H9 (cell line): ENCODE data around the gene AMDHD2. TPM values are rescaled to one million over a fixed set of nuclear protein-coding genes. Genes with fewer than 3 reads are reported as not detected.
"Not testable (repeated sequence)": the region's sequence is repeated elsewhere in the genome, so short reads cannot be mapped to it uniquely, and the experiment has no call there.

Experiments
- DNase-seq: peaks from one replicate; pipeline ENCODE4 v3.0.0-alpha.2; 2017
- H2AFZ ChIP-seq: one replicate; pipeline ENCODE4 v1.6.1; 2013; ENCODE audit warnings: mild to moderate bottlenecking, low read length, control low read depth, moderate library complexity
- H2AK5ac ChIP-seq: 2 replicates; pipeline ENCODE4 v1.6.1; 2013; ENCODE audit warnings: low read length, control low read depth, mixed read lengths; ENCODE audit not compliant: insufficient read length
- H2BK120ac ChIP-seq: one replicate; pipeline ENCODE4 v1.6.1; 2013; ENCODE audit warnings: low read depth, mild to moderate bottlenecking, low read length, control low read depth, inconsistent platforms; ENCODE audit not compliant: poor library complexity, severe bottlenecking
- H2BK12ac ChIP-seq: 2 replicates; pipeline ENCODE4 v1.6.1; 2013; ENCODE audit warnings: low read length, control low read depth, mixed read lengths, low read depth; ENCODE audit not compliant: insufficient read length
- H2BK15ac ChIP-seq: 2 replicates; pipeline ENCODE4 v1.6.1; 2013; ENCODE audit warnings: low read depth, low read length, control low read depth
- H2BK20ac ChIP-seq: one replicate; pipeline ENCODE4 v1.6.1; 2013; ENCODE audit warnings: low read depth, mild to moderate bottlenecking, low read length, control low read depth, inconsistent platforms; ENCODE audit not compliant: poor library complexity, severe bottlenecking
- H2BK5ac ChIP-seq: 2 replicates; pipeline ENCODE4 v1.6.1; 2013; ENCODE audit warnings: low read length, control low read depth, mixed read lengths; ENCODE audit not compliant: insufficient read length
- H3K14ac ChIP-seq: 2 replicates; pipeline ENCODE4 v1.6.1; 2013; ENCODE audit warnings: low read length, control low read depth; ENCODE audit not compliant: insufficient read depth
- H3K18ac ChIP-seq: 2 replicates; pipeline ENCODE4 v1.6.1; 2013; ENCODE audit warnings: low read depth, mild to moderate bottlenecking, mixed read lengths, low read length, control low read depth; ENCODE audit not compliant: insufficient read length
- H3K23ac ChIP-seq: 2 replicates; pipeline ENCODE4 v1.6.1; 2013; ENCODE audit warnings: low read length, control low read depth, mixed read lengths, low read depth; ENCODE audit not compliant: insufficient read length
- H3K23me2 ChIP-seq: 2 replicates; pipeline ENCODE4 v1.6.1; 2013; ENCODE audit warnings: low read depth, mild to moderate bottlenecking, mixed read lengths, low read length, control low read depth; ENCODE audit not compliant: insufficient read length, poor library complexity, severe bottlenecking
- H3K27ac ChIP-seq: 2 replicates; pipeline ENCODE4 v1.5.1; 2013; ENCODE audit warnings: low read length, control low read depth, mixed read lengths, low read depth; ENCODE audit not compliant: insufficient read length
- H3K27me3 ChIP-seq: 2 replicates; pipeline ENCODE4 v1.6.1; 2013; ENCODE audit warnings: low read length, control low read depth, inconsistent platforms; ENCODE audit not compliant: insufficient read depth
- H3K4ac ChIP-seq: 2 replicates; pipeline ENCODE4 v1.6.1; 2013; ENCODE audit warnings: low read depth, mild to moderate bottlenecking, control low read depth, inconsistent platforms, low read length, moderate library complexity
- H3K4me1 ChIP-seq: 2 replicates; pipeline ENCODE4 v1.6.1; 2013; ENCODE audit warnings: low read length, control low read depth, inconsistent platforms; ENCODE audit not compliant: insufficient read depth
- H3K4me2 ChIP-seq: 2 replicates; pipeline ENCODE4 v1.6.1; 2013; ENCODE audit warnings: low read length, control low read depth, mixed read lengths; ENCODE audit not compliant: insufficient read length, insufficient read depth
- H3K56ac ChIP-seq: 2 replicates; pipeline ENCODE4 v1.6.1; 2013; ENCODE audit warnings: low read depth, mild to moderate bottlenecking, mixed read lengths, low read length, control low read depth; ENCODE audit not compliant: insufficient read length
- H3K79me1 ChIP-seq: 2 replicates; pipeline ENCODE4 v1.6.1; 2013; ENCODE audit warnings: low read depth, mild to moderate bottlenecking, moderate library complexity, low read length, control low read depth, inconsistent platforms; ENCODE audit not compliant: insufficient read depth, poor library complexity, severe bottlenecking
- H3K79me2 ChIP-seq: 2 replicates; pipeline ENCODE4 v1.6.1; 2013; ENCODE audit warnings: low read length, control low read depth, inconsistent platforms; ENCODE audit not compliant: insufficient read depth
- H3K9ac ChIP-seq: 2 replicates; pipeline ENCODE4 v1.6.1; 2013; ENCODE audit warnings: low read length, control low read depth, mixed read lengths; ENCODE audit not compliant: insufficient read length; ENCODE audit errors: extremely low read depth
- H3K9me3 ChIP-seq: one replicate; pipeline ENCODE4 v1.6.1; 2013; ENCODE audit warnings: low read depth, low read length, inconsistent platforms; ENCODE audit not compliant: control insufficient read depth
- H3T11ph ChIP-seq: one replicate; pipeline ENCODE4 v1.6.1; 2013; ENCODE audit warnings: mild to moderate bottlenecking, low read length, control low read depth, inconsistent platforms
- H4K20me1 ChIP-seq: one replicate; pipeline ENCODE4 v1.6.1; 2013; ENCODE audit not compliant: control insufficient read depth, insufficient read length, insufficient read depth
- H4K5ac ChIP-seq: 2 replicates; pipeline ENCODE4 v1.6.1; 2013; ENCODE audit warnings: low read depth, mild to moderate bottlenecking, mixed read lengths, low read length, control low read depth; ENCODE audit not compliant: insufficient read length
- H4K8ac ChIP-seq: replicated peaks from 2 replicates; pipeline ENCODE4 v1.6.1; 2013; ENCODE audit warnings: low read length, control low read depth, mixed read lengths, low read depth; ENCODE audit not compliant: insufficient read length
- H4K91ac ChIP-seq: 2 replicates; pipeline ENCODE4 v1.6.1; 2013; ENCODE audit warnings: low read depth, mild to moderate bottlenecking, moderate library complexity, mixed read lengths, low read length, control low read depth; ENCODE audit not compliant: insufficient read length
- H3K27ac Mint-ChIP-seq, 3 experiments: 2 replicates in 2 of 3; 3 replicates in 1 of 3; pipeline ENCODE4 v1.8.0; 2020 to 2021; ENCODE audit warnings: mixed read lengths in 3 of 3, mild to moderate bottlenecking in 1 of 3, moderate library complexity in 1 of 3
- H3K27me3 Mint-ChIP-seq: 2 replicates; pipeline ENCODE4 v1.8.0; 2021; ENCODE audit warnings: low read depth, mild to moderate bottlenecking, moderate library complexity, mixed read lengths
- H3K36me3 Mint-ChIP-seq, 3 experiments: 2 replicates in 2 of 3; 3 replicates in 1 of 3; pipeline ENCODE4 v1.8.0; 2020 to 2021; ENCODE audit warnings: low read depth in 3 of 3, mixed read lengths in 3 of 3; ENCODE audit not compliant: insufficient read depth in 1 of 3
- H3K4me1 Mint-ChIP-seq, 2 experiments: 2 replicates each; pipeline ENCODE4 v1.8.0; 2020; ENCODE audit warnings: mixed read lengths in 2 of 2
- H3K4me3 Mint-ChIP-seq, 2 experiments: 2 replicates in 1 of 2; 3 replicates in 1 of 2; pipeline ENCODE4 v1.8.0; 2020 to 2021; ENCODE audit warnings: mild to moderate bottlenecking in 2 of 2, mixed read lengths in 2 of 2, moderate library complexity in 1 of 2
- H3K9me3 Mint-ChIP-seq, 2 experiments: 2 replicates in 1 of 2; 3 replicates in 1 of 2; pipeline ENCODE4 v1.8.0; 2020; ENCODE audit warnings: mild to moderate bottlenecking in 2 of 2, mixed read lengths in 2 of 2, moderate library complexity in 1 of 2
- WGBS: extraction: QIAGEN DNeasy Blood & Tissue Kit; methylation state at CpG from one replicate; pipeline ENCODE4 v1.1.7; 2013; ENCODE audit warnings: missing lambda C conversion rate, low lambda C conversion rate, mixed read lengths; ENCODE audit not compliant: insufficient read length; ENCODE audit errors: extremely low coverage; 5-methylcytosine and 5-hydroxymethylcytosine counted together
- total RNA-seq: library from RNA; stranded (reverse); gene quantifications from 2 replicates; pipeline ENCODE4 v1.2.1, GENCODE V29; 2021

Gene AMDHD2
- total RNA-seq, 1 experiment from 2014 or later, result 61.5 TPM

- not testable (repeated sequence) for H3K4me1 Mint-ChIP-seq, H2AFZ ChIP-seq, H2BK120ac ChIP-seq, H3T11ph ChIP-seq, H3K9me3 Mint-ChIP-seq, H3K27me3 Mint-ChIP-seq, H4K5ac ChIP-seq, H3K4ac ChIP-seq, H3K27me3 ChIP-seq, H2AK5ac ChIP-seq, H2BK12ac ChIP-seq, H3K23me2 ChIP-seq, H3K4me1 ChIP-seq, H2BK5ac ChIP-seq, DNase-seq, H3K79me2 ChIP-seq, H3K4me2 ChIP-seq, H4K91ac ChIP-seq, H2BK20ac ChIP-seq, H3K4me3 Mint-ChIP-seq, H3K27ac Mint-ChIP-seq, H3K79me1 ChIP-seq, H3K9ac ChIP-seq, H3K36me3 Mint-ChIP-seq, H2BK15ac ChIP-seq, H3K9me3 ChIP-seq, H3K14ac ChIP-seq, H3K56ac ChIP-seq, H3K27ac ChIP-seq, H4K8ac ChIP-seq, H3K18ac ChIP-seq, H4K20me1 ChIP-seq, H3K23ac ChIP-seq
- WGBS, result no CpG with 5 or more reads among the region's 11 CpGs
Measured at GRCh38 chr16:2568573-2568972, 48.4 kb downstream of the AMDHD2 start.

- not testable (repeated sequence) for H3K27me3 ChIP-seq, H3K27me3 Mint-ChIP-seq
- WGBS, result no CpG with 5 or more reads among the region's 6 CpGs
Measured at GRCh38 chr16:2572704-2573103, 52.5 kb downstream of the AMDHD2 start.

More at GRCh38 chr16:2572704-2573103, 52.5 kb downstream of the AMDHD2 start:
- H3K9me3 ChIP-seq, H2BK5ac ChIP-seq, H3K27ac ChIP-seq, H2BK15ac ChIP-seq, H3K4me1 Mint-ChIP-seq, H2BK12ac ChIP-seq, H3K14ac ChIP-seq, H3T11ph ChIP-seq, H2BK120ac ChIP-seq, H3K4ac ChIP-seq, H2BK20ac ChIP-seq, H4K8ac ChIP-seq, H4K91ac ChIP-seq, DNase-seq, H3K79me2 ChIP-seq, H3K9ac ChIP-seq, H3K27ac Mint-ChIP-seq, H3K4me2 ChIP-seq, H4K20me1 ChIP-seq, H3K4me1 ChIP-seq, H3K4me3 Mint-ChIP-seq, H4K5ac ChIP-seq, H3K36me3 Mint-ChIP-seq, H2AK5ac ChIP-seq, H2AFZ ChIP-seq, H3K23me2 ChIP-seq, H3K23ac ChIP-seq, H3K18ac ChIP-seq, H3K9me3 Mint-ChIP-seq, H3K79me1 ChIP-seq, H3K56ac ChIP-seq: not testable (repeated sequence)
